GM18907 (cell line): ENCODE results near the gene PDLIM3.
"Not testable (repeated sequence)": the region's sequence is repeated elsewhere in the genome, so short reads cannot be mapped to it uniquely, and the experiment has no call there.

Source experiments
- ATAC-seq: cut with Tn5 transposase; IDR thresholded peaks from one replicate; pipeline ENCODE4 v1.9.1; 2021; ENCODE audit warnings: mild to moderate bottlenecking, moderate library complexity; ENCODE audit not compliant: unreplicated experiment

The PDLIM3 gene, protein sequence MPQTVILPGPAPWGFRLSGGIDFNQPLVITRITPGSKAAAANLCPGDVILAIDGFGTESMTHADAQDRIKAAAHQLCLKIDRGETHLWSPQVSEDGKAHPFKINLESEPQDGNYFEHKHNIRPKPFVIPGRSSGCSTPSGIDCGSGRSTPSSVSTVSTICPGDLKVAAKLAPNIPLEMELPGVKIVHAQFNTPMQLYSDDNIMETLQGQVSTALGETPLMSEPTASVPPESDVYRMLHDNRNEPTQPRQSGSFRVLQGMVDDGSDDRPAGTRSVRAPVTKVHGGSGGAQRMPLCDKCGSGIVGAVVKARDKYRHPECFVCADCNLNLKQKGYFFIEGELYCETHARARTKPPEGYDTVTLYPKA

DNA sequence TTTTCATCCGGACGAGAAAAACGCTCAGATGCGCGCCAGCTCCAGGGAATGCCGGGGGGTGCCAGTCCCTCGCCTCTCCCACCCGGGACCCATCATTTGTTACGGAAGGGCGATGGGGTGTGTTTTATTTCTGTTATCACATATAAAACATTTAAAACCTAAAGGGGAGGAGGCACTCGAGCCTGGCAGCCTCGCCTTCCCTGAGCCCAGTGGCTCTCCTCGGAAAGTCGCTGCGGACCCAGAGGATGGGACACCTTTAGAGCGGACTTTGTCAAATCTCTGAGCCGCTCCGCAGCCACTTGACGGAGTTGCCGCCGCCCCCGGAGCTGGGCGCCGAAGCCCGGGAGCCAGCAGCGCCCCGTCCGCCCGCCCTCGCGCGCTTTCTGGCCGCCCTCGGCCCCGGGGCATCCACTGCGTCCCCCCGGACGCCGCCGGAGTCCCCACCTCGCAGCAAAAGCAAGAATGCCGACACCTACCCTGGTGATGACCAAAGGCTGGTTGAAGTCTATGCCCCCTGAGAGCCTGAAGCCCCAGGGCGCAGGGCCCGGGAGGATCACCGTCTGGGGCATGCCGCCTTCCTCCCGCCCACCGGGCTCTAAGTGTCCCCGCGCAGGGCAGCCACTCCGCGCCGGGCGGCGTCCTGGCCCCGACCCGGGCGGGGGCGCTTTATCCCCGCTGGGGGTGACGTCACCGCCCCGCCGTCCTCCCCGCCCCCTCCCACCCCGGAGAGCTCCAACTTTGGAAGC is at the start of gene PDLIM3:
PDLIM3 (minus strand) TSS at position 642 of the 746 bp plus-strand sequence; CDS start at position 569, 73 bp downstream.
- ATAC-seq: no peak

DNA sequence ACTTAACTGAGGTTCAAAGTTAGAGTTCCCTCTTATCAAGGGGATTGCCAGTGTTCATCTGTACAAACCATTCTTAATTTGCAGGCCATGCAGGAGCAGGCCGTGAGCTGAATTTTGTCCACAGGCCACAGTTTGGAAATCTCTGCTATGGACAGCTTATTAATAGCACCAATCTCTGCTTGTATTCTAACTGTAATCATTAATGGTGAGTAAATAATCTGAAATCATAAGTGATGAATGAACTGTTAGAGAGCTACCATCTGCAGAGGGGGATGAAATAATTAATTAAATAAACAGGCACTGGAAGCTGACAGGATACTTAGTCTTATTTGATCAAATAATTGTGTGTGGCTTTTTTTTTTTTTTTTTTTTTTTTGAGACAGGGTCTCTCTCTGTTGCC is 48.5 kb upstream of the PDLIM3 start:
- ATAC-seq: no peak

DNA sequence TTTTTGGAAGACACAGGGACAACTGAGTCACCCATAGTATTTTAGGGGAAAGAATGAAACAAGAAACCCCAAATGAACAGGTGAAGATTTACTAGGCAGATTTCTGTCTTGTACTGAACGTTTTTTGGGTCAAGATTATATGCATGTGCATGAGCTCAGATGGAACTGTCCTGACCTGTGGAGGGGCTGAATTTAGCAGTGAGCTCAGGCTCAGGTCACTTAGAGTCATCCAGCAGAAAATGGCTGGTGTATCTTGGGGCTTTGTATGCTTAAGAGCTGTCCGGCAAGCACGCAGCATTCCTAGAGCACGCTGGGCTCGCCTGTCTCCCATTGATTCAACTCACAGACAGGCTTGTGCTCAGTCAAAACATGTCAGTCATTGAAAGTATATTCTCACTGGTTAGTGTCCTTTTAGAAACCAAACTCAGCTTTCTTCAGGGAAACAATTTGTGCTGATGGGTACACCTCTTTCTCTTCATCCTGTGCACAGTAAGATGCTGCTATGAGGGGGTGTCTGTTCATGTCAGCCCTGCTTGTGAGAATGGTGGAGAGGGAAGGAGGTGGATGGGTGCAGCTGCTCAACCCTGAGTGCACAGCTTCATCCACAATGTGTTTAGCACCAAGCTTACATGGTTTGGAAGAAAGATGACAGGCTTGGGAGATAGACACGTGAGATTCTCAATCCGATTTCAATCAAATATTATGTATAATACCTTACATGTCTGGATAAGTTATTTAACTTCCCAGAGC is 47.5 kb upstream of the PDLIM3 start:
- ATAC-seq: no peak

DNA sequence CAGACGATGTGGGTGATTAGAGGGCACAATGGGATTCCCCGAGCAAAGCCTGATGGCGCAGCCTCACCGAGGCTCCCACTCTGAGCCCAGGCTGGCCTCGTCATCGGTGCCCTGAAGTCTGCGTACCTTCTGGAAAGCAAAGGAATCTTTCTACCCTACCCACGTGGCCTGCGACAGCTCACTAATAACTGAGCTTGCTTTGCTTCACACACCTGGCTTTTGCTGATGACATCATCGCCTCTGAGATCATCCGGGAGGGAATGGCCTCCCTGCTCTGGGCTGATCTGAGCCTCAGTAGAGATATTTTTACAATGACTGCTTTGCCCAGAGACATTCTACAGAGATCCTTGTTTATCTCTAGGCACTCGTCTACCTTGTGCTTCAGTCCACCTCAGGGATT is 45.4 kb upstream of the PDLIM3 start:
- no peak for ATAC-seq

DNA sequence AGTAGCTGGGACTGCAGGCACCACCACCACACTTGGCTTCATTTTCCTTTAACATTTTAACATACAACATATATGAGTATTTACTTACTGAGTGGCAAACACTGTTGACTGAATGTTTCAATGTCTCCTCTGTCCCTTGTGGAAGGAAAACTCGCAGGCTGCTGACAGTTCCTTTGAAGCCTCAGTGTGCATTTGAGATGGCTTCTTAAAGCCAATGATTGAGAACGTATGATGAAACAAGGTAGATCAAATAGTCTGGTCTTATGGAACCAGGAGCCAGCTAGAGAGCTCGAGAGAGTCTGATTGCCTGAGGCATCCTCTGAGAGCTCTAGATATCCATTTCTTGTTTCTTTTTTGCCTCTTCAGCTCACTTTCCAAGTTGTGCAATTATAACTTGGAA is 43.0 kb upstream of the PDLIM3 start:
- ATAC-seq: no peak

DNA sequence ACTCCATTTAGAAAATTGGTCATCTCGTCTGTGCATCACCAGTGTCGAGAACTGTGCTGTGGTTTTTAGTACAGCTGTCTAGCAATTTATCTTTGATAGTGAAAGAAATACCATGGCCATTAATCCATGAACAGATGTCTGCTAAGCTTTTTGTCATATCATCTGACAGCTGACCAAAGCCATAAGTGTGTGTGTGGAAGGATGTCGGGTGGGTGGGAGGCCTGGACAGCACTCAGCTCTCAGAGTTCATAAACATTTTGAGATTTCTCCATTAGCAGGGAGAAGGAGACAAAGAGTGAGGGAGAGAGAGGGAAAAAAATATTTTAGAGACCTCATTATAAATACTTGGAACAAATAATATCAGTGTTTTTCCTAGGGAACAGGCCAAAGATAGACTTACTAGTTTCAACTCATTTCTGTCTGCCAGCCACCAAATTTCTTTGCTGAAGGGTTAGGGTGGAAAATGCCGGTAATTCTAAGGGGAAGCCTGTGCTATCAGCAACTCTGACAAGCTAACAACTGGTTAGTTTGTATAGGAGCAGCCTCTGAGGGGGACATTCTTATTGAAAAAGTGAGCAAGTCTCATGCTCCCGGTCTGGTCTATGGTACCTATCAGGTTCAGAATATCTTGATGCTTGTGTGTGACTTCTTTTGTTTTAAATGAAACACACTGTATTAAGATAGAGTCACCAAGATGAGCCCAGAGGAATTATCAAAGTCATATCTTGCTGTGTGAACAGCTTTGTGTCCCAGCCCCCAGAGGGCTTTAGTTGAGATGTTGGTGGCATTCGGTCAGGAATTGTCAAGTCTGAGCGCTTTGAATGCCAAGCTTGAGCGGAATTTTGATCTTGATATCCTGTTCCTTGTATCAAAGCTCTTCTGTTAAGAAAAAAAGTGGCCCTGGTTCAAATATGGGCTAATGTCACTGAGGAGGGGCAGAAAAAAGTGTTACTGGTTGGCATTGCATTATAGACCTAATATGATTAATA is 41.9 kb upstream of the PDLIM3 start:
- no peak for ATAC-seq

DNA sequence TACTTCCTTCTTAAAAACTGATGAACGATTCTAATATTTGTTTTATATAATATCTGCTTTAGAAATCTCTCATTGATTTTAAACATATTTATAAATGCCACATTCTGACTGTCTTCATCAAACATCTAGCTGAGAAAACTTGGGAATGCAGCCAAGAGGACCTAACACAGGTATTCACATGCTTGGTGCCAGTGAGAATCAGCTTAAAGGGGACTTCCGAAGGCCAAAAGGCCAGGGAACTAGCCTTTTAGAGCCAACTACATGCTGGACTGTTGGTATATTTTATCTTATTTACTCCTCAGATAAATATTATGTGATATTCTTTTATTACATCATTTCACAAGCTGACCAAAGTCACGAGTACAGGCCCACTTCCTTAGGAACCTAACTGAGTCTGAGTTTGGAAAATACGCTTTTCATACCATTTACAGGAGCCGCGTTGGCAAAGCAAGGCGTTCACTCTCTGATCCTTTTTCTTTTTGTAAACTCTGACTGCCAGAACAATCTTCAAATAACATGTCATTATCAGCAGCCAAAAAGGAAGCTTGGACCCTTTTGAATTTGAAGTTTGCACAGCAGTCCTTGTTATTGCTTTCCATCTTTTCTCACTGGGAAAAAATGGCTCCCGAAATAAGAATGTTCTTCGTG is 41.1 kb upstream of the PDLIM3 start:
- ATAC-seq: no peak

DNA sequence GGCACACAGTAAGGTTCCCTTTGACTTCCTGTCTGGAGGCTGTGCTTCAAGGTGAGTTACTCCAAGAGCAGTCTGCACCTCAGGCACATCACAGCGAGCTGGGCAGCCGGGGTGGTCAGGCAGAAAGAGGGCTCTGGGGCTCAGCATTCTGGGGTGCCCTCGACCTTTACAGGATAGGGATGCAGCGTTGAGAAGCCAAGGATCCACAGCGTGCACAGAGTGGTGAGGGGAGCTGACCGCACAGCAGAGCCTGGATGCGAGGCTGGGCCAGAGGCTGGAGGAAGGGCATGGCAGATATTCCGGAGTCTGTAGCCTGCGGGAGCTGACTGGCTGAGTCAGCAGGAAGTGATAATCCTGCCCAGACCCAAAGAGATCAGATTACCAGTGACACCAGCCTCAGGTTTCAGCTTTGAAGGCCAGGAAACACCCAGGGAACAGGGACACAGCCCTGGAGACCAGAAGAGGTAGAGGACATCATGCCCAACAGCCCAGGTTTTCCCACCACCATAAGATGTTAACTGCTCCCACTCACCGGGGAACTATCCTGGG is 38.4 kb upstream of the PDLIM3 start:
- ATAC-seq: no peak

DNA sequence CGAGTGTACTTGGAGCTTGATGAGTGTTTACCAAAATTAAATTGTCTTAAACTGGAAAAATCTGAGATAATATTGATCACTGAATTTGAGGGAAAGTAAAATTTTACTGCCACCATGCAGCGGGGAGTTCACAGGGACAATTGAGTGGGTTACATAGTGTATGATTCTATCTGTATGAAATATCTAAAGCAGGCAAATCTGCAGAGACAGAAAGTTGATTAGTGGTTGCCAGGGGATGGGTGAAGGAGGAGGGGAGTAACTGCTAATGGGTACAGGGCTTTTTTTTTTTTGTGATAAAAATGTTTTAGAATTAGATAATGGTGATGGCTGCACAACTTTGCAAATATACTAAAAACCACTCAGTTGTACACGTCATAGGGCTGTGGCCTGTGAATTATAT is 35.4 kb upstream of the PDLIM3 start:
- no peak for ATAC-seq

DNA sequence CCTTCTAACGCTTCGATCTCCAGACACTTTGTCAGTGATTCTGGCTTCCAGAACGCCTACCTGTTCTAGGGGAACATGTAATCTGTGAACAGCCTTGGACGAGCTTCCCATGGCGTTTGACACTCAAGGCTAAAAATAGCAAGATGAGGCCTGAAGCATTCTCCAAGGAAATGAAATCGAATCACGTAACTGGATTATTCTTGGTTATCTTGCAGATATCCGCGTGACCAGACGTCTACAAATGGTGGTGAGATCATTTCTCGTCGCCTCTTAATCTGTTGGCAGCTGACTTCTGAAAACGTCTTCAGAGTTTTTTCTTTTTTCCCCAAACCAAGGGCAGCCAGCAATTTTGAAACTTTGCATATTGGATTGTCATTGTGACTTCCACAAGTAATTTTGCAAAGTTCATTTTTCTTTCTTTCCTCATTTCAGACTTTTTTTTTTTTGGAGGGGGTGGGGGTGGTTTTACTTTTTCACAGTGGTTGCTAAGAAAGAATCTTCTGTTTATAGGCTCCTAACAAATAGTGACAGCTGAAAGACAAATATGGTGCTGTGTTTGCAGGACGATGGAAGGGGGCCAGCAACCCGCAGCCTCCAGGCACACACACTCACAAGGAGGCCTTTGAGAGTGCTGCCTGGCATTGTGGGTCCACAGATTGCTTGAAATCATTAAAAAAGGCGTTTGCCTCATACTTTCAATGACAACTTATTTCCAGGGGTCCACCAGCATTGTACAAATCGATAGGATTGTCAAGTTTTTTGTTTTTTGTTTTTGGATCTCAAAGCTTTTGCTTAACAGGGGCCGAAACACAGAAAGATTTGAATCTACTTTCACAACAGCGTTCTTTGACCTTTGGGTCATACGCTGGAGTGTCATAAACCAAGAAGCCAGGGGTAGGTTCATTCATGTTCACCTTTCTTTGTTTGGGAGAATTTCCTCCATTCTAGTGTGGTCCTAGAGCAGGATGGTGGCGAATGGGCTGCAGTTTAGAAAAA is 32.4 kb upstream of the PDLIM3 start:
- ATAC-seq: no peak

DNA sequence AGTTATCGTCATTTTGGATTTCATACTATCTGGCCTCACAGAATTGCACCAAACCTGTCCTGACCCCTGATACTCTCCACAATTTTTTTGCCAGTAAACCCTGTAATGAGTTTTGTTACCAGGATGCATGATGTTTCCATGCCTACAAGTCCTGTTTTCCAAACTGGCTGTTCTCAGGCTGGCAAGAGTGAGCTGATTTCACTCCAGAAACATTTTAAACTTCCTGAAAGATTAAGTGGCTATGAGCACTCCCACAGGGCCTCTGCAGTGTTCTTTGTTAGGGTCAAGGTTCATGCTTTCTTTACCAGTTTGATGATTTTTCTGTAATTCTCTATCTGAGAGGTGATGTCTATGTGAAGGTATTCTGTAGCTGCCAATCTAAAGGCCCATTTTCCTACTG is 31.7 kb upstream of the PDLIM3 start:
- no peak for ATAC-seq

DNA sequence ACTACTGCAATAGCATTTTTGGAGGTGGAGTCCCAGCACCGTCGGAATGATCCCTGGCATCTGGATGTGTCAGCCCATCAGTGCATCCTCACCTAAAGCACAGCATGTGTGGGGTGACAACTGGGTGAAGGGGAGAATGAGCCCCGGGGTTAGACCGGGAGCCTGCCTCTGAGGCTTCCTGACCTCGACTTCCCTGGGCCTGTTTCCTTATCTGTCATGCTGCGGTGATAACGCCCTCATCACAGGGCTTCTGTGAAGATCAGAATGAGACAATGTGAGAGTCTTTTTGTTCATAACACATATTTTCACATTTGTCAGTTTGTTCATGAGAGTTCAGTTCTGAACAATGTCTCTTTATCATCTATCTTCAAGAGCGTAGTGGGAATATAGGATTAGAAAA is 31.1 kb upstream of the PDLIM3 start:
- ATAC-seq: no peak

DNA sequence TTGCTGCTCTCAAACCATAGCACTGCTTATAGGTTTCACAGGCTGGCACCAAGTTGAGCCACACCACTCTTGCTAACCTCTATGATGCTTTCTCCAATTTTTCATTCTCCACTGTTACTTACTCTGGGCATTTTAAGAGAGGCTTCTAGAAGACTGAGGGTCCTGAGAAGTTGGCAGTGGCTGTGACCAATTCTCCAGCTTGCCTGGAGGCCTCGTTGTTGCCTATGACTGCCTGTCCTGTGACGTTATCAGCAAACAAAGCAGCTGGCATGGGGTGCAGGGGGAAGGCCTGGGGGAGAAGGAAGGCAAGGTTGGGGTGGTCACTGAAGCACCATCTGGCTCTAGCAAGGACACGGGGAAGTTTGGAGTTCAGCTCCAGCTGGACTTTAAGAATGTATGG is 30.4 kb upstream of the PDLIM3 start:
- ATAC-seq: no peak

DNA sequence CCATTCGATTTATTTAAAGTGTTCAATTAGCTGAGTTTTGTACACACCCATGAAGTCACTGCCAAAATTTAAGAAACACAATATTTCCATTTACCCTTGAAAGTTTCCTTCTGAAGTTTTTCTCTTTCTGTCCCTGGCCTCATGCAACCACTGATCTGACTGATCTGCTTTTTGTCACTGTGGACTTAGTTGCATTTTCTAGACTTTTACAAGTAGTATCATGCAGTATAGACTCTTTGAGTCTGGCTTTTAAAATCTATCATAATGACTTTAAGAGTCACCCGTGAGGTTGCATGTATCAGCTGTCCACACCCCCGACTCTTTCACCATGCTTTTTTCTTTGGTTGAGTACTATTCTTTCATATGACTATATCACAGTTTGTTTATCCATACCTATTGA is 29.0 kb upstream of the PDLIM3 start:
- no peak for ATAC-seq

DNA sequence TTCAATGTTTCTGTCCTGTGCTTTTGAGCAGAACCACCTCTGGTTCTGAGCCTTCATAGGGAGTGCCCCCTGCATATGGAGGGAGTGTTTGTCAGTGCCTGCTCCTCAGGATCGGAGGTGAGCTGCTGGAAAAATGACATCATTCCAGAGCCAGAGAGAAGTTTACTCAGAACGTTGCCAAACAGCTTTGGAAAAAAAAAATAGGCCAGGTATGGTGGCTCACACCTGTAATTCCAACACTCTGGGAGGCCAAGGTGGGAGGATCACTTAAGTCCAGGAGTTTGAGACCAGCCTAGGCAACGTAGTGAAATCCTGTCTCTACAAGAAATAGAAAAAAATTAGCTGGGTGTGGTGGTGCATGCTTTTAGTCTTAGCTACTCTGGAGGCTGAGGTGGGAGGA is 27.2 kb upstream of the PDLIM3 start:
- no peak for ATAC-seq

DNA sequence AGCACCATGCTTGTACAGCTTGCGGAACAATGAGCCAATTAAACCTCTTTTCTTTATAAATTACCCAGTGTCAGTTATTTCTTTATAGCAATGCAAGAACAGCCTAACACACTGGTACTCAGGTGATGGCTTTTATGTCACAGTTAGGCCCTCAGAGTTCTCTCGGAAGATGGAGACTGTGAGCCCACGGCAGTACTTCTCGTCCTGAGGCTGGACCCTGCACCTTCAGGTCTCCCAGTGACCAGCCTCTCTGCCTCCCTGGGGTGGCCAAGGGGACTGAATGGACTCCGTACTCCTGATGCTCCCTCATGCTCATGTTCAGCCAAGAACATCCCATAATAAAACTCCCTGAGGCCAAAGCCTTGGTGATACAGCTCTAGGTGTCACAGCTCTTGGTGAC is 25.0 kb upstream of the PDLIM3 start:
- no peak for ATAC-seq

DNA sequence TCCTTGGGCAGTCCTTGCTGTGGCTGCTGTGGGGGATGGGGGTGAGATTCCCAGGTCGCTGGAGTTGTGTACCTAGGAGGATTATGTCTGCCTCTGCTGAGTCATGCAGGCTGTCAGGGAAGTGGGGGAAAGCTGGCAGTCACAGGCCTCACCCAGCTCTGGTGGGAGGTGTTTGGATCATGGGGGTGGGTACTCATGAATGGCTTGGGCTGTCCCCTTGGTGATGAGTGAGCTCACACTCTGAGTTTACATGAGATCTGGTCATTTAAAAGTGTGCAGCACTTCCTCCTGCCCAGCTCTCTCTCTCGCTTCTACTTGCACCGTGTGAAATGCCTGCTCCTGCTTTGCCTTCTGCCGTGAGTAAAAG is 24.6 kb upstream of the PDLIM3 start:
- ATAC-seq: no peak

DNA sequence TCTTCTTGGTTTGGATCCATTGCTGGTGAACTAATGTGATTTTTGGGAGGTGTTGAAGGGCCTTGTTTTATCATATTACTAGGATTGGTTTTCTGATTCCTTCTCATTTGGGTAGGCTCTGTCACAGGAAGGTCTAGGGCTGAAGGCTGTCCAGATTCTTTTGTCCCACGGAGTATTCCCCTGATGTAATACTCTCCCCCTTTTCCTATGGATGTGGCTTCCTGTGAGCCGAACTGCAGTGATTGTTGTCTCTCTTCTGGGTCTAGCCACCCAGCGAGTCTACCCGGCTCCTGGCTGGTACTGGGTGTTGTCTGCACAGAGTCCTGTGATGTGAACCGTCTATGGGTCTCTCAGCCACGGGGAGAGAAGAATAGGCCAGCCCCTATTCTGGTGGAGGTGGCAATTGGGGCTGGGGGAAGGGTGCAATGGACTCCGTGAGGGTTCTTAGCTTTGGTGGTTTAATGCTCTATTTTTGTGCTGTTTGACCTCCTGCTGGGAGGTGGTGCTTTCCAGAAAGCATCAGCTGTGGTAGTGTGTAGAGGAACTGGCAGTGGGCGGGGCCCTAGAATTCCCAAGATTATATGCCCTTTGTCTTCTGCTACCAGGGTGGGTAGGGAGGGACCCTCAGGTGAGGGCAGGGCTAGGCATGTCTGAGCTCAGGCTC is 24.1 kb upstream of the PDLIM3 start:
- ATAC-seq: not testable (repeated sequence)
